Transverse colon (tissue), 3 donors: ENCODE results near the gene LRBA.
"Not testable (repeated sequence)": the region's sequence is repeated elsewhere in the genome, so short reads cannot be mapped to it uniquely, and the experiment has no call there.

ENCODE experiments used
- CTCF ChIP-seq, 5 experiments: fragments of 200-600 bp in 3 of 5; fragments of 450-650 bp in 2 of 5; sonication (generic) in 3 of 5; IDR thresholded peaks; 1 replicate in 2 of 5; 2 replicates in 3 of 5; pipeline ENCODE4 v1.5.1; 2016 to 2017; ENCODE audit warnings: antibody characterized with exemption in 5 of 5, inconsistent platforms in 3 of 5, mild to moderate bottlenecking in 2 of 5, moderate library complexity in 1 of 5
- EP300 ChIP-seq: sonication (generic); formaldehyde crosslinking; IDR thresholded peaks from one replicate; pipeline ENCODE4 v1.6.1; 2017; ENCODE audit warnings: antibody characterized with exemption, low read depth
- POLR2A ChIP-seq: fragments of 450-650 bp; IDR thresholded peaks from one replicate; pipeline ENCODE4 v1.6.1; 2016; ENCODE audit warnings: antibody characterized with exemption, mild to moderate bottlenecking, moderate library complexity

GRCh38 chr4:150386415-150386814 is 628.7 kb downstream of the LRBA start:
- TF ChIP-seq CTCF (IDR thresholded peaks at IDR 0.05); EP300; POLR2A: not testable (repeated sequence)
